Measurements from ENCODE around the gene SMYD3. TPM values are rescaled to one million over a fixed set of nuclear protein-coding genes. Genes with fewer than 3 reads are reported as not detected.

Gene SMYD3
- total RNA-seq, 1 experiment from 2014 or later: 29.6 TPM

- Histone ChIP-seq H3K9me2 (ENCODE audit: insufficient read depth) (no peaks in the 10 kb centered on the region), H3K4me1 (replicated peaks; ENCODE audit: insufficient read depth) (no peaks in the 10 kb centered on the region), H3F3A (ENCODE audit: insufficient read depth, low read depth) (no peaks in the 10 kb centered on the region), H3K4me2 (no peak overlapping the region), H3K27me3 (ENCODE audit: insufficient read depth, low read depth) (no peaks in the 10 kb centered on the region), H3K36me3 (ENCODE audit: low read depth) (no peaks in the 10 kb centered on the region), H3K79me2 (ENCODE audit: low read depth) (no peaks in the 10 kb centered on the region), H3K4me3 (no peak overlapping the region), H3K27ac (no peak overlapping the region), H2AFZ (no peak overlapping the region), H4K20me1 (ENCODE audit: insufficient read depth) (no peaks in the 10 kb centered on the region), H3K9me3 (ENCODE audit: insufficient read depth, low read depth) (no peaks in the 10 kb centered on the region)
- ChIA-PET CTCF (no interaction called here), POLR2A (ENCODE audit: unreplicated experiment) (no interaction called here)
- intact Hi-C loops (cut with micrococcal nuclease; ENCODE audit: unreplicated experiment): no loop called here
- no peak for DNase-seq
- no TSS peak for BruUV-seq (replicated peaks)
- TF ChIP-seq EZH2 (IDR thresholded peaks at IDR 0.05; ENCODE audit: low read depth): no peak
- TF ChIP-seq, protein P1, sequence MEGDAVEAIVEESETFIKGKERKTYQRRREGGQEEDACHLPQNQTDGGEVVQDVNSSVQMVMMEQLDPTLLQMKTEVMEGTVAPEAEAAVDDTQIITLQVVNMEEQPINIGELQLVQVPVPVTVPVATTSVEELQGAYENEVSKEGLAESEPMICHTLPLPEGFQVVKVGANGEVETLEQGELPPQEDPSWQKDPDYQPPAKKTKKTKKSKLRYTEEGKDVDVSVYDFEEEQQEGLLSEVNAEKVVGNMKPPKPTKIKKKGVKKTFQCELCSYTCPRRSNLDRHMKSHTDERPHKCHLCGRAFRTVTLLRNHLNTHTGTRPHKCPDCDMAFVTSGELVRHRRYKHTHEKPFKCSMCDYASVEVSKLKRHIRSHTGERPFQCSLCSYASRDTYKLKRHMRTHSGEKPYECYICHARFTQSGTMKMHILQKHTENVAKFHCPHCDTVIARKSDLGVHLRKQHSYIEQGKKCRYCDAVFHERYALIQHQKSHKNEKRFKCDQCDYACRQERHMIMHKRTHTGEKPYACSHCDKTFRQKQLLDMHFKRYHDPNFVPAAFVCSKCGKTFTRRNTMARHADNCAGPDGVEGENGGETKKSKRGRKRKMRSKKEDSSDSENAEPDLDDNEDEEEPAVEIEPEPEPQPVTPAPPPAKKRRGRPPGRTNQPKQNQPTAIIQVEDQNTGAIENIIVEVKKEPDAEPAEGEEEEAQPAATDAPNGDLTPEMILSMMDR (conservative IDR thresholded peaks at IDR 0.05): no peak
Observed at GRCh38 chr1:246343937-246344336, 163.1 kb downstream of the SMYD3 start.

DNA sequence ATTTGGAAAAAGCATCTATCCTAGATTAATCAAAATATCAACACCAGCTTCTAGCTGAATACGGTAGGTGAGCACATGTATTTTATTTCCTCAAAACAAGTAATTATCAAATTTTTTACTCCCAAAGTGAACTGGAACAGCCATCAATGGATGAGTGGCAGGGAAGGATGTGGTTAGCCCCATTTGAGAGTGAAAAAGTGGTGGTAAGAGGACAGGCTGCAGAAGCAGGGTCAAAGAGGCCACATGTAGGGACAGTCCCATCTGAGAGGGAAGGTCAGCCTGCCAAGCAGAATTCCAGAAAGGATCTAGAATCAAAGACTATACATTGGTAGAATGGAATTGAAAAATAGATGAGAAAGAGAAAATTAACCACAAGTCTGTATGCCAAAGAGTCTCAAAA is 163.8 kb downstream of the SMYD3 start:
- intact Hi-C loops (cut with micrococcal nuclease; ENCODE audit: unreplicated experiment): no loop called here
- CTCF ChIA-PET: no interaction called here
- DNase-seq: no peak

GRCh38 chr1:246338546-246338945 is 168.5 kb downstream of the SMYD3 start:
- Histone ChIP-seq H3K4me1 (replicated peaks; ENCODE audit: insufficient read depth) (no peaks in the 10 kb centered on the region), H3F3A (ENCODE audit: insufficient read depth, low read depth) (no peaks in the 10 kb centered on the region), H3K4me2 (no peak overlapping the region), H3K9me2 (ENCODE audit: insufficient read depth) (no peaks in the 10 kb centered on the region), H3K79me2 (ENCODE audit: low read depth) (no peaks in the 10 kb centered on the region), H3K9me3 (ENCODE audit: insufficient read depth, low read depth) (no peaks in the 10 kb centered on the region), H2AFZ (no peak overlapping the region), H3K4me3 (no peak overlapping the region), H3K36me3 (ENCODE audit: low read depth) (no peaks in the 10 kb centered on the region), H3K27ac (no peak overlapping the region), H3K27me3 (ENCODE audit: insufficient read depth, low read depth) (no peaks in the 10 kb centered on the region), H4K20me1 (ENCODE audit: insufficient read depth) (no peaks in the 10 kb centered on the region)
- POLR2A ChIA-PET (ENCODE audit: unreplicated experiment): no interaction called here
- TF ChIP-seq EZH2 (IDR thresholded peaks at IDR 0.05; ENCODE audit: low read depth): no peak
- TF ChIP-seq, protein P1 (conservative IDR thresholded peaks at IDR 0.05): no peak
- no TSS peak for BruUV-seq (replicated peaks)
- intact Hi-C loops (cut with micrococcal nuclease; ENCODE audit: unreplicated experiment): no loop called here
- no peak for DNase-seq
- CTCF ChIA-PET: no interaction called here

More for the DNA sequence above, 163.8 kb downstream of the SMYD3 start:
- Histone ChIP-seq H3K4me2 (no peak overlapping the region), H3K36me3 (ENCODE audit: low read depth) (no peaks in the 10 kb centered on the region), H3K79me2 (ENCODE audit: low read depth) (no peaks in the 10 kb centered on the region), H4K20me1 (ENCODE audit: insufficient read depth) (no peaks in the 10 kb centered on the region), H2AFZ (no peak overlapping the region), H3K27ac (no peak overlapping the region), H3K4me1 (replicated peaks; ENCODE audit: insufficient read depth) (no peaks in the 10 kb centered on the region), H3K27me3 (ENCODE audit: insufficient read depth, low read depth) (no peaks in the 10 kb centered on the region), H3K9me3 (ENCODE audit: insufficient read depth, low read depth) (no peaks in the 10 kb centered on the region), H3K4me3 (no peak overlapping the region), H3K9me2 (ENCODE audit: insufficient read depth) (no peaks in the 10 kb centered on the region), H3F3A (ENCODE audit: insufficient read depth, low read depth) (no peaks in the 10 kb centered on the region)
- TF ChIP-seq, protein P1 (conservative IDR thresholded peaks at IDR 0.05): no peak
- no peak for TF ChIP-seq EZH2 (IDR thresholded peaks at IDR 0.05; ENCODE audit: low read depth)
- POLR2A ChIA-PET (ENCODE audit: unreplicated experiment): no interaction called here
- BruUV-seq (replicated peaks): no TSS peak
